ENCODE results near the gene STPG2.

GRCh38 chr4:98110214-98110613, 33.1 kb downstream of the STPG2 start:
- TF ChIP-seq, protein P1, sequence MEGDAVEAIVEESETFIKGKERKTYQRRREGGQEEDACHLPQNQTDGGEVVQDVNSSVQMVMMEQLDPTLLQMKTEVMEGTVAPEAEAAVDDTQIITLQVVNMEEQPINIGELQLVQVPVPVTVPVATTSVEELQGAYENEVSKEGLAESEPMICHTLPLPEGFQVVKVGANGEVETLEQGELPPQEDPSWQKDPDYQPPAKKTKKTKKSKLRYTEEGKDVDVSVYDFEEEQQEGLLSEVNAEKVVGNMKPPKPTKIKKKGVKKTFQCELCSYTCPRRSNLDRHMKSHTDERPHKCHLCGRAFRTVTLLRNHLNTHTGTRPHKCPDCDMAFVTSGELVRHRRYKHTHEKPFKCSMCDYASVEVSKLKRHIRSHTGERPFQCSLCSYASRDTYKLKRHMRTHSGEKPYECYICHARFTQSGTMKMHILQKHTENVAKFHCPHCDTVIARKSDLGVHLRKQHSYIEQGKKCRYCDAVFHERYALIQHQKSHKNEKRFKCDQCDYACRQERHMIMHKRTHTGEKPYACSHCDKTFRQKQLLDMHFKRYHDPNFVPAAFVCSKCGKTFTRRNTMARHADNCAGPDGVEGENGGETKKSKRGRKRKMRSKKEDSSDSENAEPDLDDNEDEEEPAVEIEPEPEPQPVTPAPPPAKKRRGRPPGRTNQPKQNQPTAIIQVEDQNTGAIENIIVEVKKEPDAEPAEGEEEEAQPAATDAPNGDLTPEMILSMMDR (IDR thresholded peaks at IDR 0.05) = no peak
- TF ChIP-seq EZH2 (IDR thresholded peaks at IDR 0.05; ENCODE audit: borderline replicate concordance, insufficient read depth, low read depth, low read length, poor library complexity, severe bottlenecking) = no peak

Measured in B cell (primary cell).